ENCODE data around the gene MSH3. TPM values are rescaled to one million over a fixed set of nuclear protein-coding genes. Genes with fewer than 3 reads are reported as not detected.
"Not testable (repeated sequence)": the region's sequence is repeated elsewhere in the genome, so short reads cannot be mapped to it uniquely, and the experiment has no call there.

The MSH3 gene
- total RNA-seq, 2 experiments from 2014 or later = 22.6 to 22.9 TPM

DNA sequence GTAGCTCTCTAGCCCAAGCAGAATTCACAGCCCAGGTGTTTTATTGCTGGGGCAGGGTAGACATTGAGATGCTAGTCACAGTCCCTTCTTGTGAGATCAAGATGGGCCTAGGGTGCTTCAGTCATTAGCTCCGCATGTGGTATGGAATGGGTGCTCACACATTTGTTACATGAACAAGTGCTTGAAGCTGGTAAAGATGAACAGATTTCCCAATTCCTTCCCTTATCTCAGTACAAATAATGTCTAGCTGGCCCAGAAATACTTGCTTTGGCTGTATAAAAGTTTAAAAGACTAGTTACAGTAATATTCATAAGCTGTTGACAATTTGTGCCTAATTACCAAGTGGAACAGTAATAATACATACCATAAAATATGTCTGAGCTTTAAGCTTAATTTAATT is 143.7 kb downstream of the MSH3 start:
- no peak overlapping the region for H3K27ac Mint-ChIP-seq
- H3K27me3 Mint-ChIP-seq = no peaks in the 10 kb centered on the region
- peaks cover 34% of the 10 kb centered on the region for H3K36me3 Mint-ChIP-seq
- no peak for DNase-seq
- no peaks in the 10 kb centered on the region for H3K4me1 Mint-ChIP-seq
- no peak overlapping the region for H3K4me3 Mint-ChIP-seq
- H3K9me3 Mint-ChIP-seq = no peaks in the 10 kb centered on the region

DNA sequence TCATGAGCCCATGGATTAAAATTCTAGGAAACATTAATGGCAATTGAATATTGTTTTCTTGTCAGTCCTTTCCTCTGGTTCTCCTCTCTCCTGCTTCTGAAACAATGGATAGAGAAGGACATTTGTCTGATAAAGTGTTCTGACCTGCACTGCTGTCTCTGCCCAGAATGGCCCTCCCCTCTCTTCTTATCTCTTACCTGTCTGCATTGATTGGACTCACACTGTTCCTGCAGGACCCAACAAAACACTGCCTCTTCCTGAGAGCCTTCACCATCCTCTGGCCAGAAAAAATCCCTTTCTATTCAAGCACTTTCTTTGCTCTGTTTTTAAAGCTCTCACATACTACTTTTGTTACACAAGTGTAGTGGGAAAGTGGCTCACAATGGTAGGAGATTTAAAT is 144.2 kb downstream of the MSH3 start:
- no peak for DNase-seq
- Mint-ChIP-seq H3K27ac (no peak overlapping the region), H3K4me3 (no peak overlapping the region), H3K27me3 (no peaks in the 10 kb centered on the region), H3K9me3 (no peaks in the 10 kb centered on the region), H3K36me3 (peaks cover 38% of the 10 kb centered on the region), H3K4me1 (no peaks in the 10 kb centered on the region)

DNA sequence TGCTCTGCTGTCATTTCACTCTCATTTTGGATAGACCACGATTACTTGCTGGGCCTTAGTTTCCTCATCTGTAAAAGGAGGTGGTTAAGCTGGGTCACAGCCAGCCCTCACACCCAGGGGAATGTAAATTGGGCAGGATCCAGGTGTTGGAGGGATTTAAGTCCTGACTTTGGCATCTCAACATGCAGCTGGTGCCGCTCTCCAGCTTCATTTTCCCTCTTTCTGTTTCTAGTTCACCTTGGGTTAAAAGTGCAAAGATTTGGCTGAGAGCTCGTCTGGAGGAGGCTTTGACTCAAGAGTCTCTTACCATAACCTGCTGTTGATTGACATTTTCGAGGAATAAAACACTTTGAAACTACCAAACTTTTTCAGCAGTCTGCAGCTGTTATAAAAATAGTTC is 144.6 kb downstream of the MSH3 start:
- Mint-ChIP-seq H3K27me3 (no peaks in the 10 kb centered on the region), H3K27ac (no peak overlapping the region), H3K4me3 (no peak overlapping the region), H3K4me1 (no peaks in the 10 kb centered on the region), H3K36me3 (peaks cover 38% of the 10 kb centered on the region), H3K9me3 (no peaks in the 10 kb centered on the region)
- no peak for DNase-seq

DNA sequence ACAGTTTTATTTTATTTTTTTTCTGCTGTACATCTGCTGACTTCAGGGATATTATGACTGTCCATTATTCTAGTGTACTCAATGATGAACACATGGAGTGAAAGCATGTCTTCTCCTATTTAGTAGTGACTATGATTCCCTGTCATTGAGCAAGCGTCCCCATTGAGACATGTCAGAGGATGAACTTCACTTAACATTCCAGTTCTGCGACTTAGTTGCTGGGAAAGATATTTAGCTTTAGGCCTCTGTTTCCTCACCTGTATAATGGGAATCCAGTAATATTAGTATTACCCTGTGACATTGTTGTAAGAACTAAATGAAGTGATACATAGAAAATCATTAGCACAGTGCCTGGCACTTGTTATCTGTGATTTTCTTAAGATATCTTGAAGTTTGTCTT is 145.1 kb downstream of the MSH3 start:
- Mint-ChIP-seq H3K4me1 (no peaks in the 10 kb centered on the region), H3K36me3 (peaks cover 38% of the 10 kb centered on the region), H3K4me3 (no peak overlapping the region), H3K9me3 (no peaks in the 10 kb centered on the region), H3K27ac (no peak overlapping the region), H3K27me3 (no peaks in the 10 kb centered on the region)
- no peak for DNase-seq

DNA sequence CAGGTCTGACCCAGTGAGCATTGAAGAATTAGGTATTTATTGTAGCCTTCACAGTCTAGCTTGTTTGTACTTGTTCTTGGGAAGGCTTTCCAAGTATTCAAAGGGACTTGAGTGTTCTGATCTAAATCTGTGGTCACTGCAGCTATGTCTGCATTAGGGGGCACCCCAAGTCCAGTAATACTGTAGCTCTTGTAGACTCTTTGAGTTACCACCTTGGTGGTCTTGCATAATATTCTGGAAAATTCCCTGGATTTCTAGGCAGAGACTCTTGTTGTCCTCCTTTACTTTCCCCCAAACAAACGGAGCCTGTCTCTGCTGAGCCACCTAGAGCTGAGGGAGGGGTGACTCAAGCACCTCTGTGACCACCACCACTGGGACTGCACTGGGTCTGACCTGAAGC is 149.9 kb downstream of the MSH3 start:
- peaks cover 3% of the 10 kb centered on the region for H3K4me1 Mint-ChIP-seq
- H3K4me3 Mint-ChIP-seq = no peak overlapping the region
- no peaks in the 10 kb centered on the region for H3K27me3 Mint-ChIP-seq
- no peak overlapping the region for H3K27ac Mint-ChIP-seq
- no peaks in the 10 kb centered on the region for H3K9me3 Mint-ChIP-seq
- H3K36me3 Mint-ChIP-seq = peaks cover 35% of the 10 kb centered on the region
- no peak for DNase-seq

DNA sequence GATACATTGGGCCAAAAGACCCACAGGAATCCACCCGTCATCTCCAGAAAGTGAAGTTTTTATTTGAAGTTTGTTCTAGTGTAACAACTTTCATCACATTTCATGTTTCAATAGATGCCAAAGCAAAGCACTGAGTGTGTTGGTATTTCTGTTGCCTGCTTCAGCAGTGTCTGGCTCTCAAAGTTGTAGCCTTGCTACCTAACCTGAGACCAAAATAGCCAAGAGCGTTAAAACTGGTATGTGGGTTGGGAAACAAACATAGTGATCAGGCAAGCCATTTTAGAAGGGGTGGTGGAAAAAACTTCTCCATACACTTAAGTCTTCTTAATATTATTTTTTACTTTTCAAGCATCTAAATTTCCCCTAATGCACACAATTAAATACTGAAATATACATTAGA is 150.6 kb downstream of the MSH3 start:
- peaks cover 3% of the 10 kb centered on the region for H3K4me1 Mint-ChIP-seq
- no peaks in the 10 kb centered on the region for H3K9me3 Mint-ChIP-seq
- H3K27me3 Mint-ChIP-seq = no peaks in the 10 kb centered on the region
- H3K4me3 Mint-ChIP-seq = no peak overlapping the region
- H3K36me3 Mint-ChIP-seq = peaks cover 36% of the 10 kb centered on the region
- DNase-seq = no peak
- no peak overlapping the region for H3K27ac Mint-ChIP-seq

DNA sequence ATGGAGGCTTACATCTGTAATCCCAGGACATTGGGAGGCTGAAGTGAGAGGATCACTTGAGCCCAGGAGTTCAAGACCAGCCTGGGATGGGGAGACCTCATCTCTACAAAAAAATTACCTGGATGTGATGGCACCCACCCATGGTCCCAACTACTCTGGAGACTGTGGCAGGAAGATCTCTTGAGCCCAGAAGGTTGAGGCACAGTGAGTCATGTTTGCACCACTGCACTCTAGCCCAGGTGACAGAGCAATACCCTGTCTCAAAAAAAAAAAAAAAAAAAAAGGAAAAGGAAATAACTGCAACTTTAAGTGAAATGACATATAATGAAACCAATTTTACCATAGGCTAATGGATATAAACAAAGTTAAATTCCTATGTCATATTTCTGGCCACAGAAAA is 152.5 kb downstream of the MSH3 start:
- peaks cover 24% of the 10 kb centered on the region for H3K36me3 Mint-ChIP-seq
- no peaks in the 10 kb centered on the region for H3K9me3 Mint-ChIP-seq
- peaks cover 7% of the 10 kb centered on the region for H3K4me1 Mint-ChIP-seq
- H3K4me3 Mint-ChIP-seq = no peak overlapping the region
- H3K27ac Mint-ChIP-seq = no peak overlapping the region
- H3K27me3 Mint-ChIP-seq = no peaks in the 10 kb centered on the region
- no peak for DNase-seq

DNA sequence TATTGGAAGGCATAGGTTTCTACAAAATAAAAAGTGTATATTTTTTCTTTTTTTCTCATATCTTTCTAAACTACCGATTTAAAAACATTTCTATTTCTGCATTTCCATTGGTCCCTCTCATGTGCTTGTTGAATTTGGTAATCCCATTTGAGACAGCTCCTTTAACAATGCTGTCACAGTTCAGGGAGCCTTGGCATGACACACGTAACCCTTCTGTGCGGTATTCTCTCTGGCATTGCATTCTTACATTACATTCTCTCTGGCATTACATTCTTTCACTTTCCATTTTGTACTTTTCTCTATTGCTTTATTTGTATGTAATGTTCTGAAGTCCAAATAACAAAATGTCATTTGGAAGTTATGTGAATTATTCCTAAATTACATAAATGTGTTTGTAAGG is 155.0 kb downstream of the MSH3 start:
- Mint-ChIP-seq H3K4me1 (peaks cover 11% of the 10 kb centered on the region), H3K36me3 (peaks cover 20% of the 10 kb centered on the region), H3K27me3 (no peaks in the 10 kb centered on the region), H3K4me3 (no peak overlapping the region), H3K27ac (no peak overlapping the region), H3K9me3 (no peaks in the 10 kb centered on the region)
- no peak for DNase-seq

DNA sequence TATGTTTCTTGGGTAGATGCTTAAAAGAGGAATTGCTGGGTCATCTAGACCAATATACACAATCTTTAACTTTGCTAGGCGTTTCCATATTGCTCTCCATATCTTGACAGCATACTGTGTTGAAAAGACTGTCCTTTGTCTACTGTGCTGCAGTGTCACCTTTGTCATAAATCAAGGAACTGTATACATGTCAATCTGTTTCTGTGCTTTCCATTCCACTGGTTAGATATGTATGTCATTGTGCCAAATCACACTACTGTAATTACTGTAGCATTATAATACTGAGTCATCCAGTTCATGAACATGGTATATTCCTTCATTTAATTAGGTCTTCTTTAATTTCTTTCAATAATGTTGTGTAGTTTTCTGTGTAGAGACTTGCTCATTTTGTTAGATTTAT is 156.0 kb downstream of the MSH3 start:
- DNase-seq = no peak
- peaks cover 11% of the 10 kb centered on the region for H3K4me1 Mint-ChIP-seq
- peaks cover 25% of the 10 kb centered on the region for H3K36me3 Mint-ChIP-seq
- no peak overlapping the region for H3K4me3 Mint-ChIP-seq
- H3K27me3 Mint-ChIP-seq = no peaks in the 10 kb centered on the region
- no peaks in the 10 kb centered on the region for H3K9me3 Mint-ChIP-seq
- H3K27ac Mint-ChIP-seq = no peak overlapping the region

DNA sequence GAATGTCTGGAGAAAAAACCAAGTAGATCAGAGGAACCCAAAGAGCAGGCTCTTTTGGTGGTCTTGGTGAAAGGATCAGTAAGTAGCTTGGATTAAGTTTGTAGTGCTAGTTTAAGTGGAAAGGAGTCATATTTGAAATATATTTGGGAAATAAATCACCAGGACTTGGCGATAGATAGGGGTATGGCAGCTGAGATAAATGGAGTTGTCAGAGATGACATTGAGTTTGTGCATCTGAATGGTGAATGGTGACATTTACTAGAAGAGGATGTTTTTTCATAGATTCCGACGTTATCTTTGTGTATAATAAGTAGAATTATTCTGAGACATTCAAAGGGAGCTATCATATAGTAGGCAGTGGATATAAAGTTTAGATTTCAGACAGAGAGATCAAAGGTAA is 162.1 kb downstream of the MSH3 start:
- Mint-ChIP-seq H3K4me3 (no peak overlapping the region), H3K4me1 (peaks cover 4% of the 10 kb centered on the region), H3K9me3 (peaks cover 5% of the 10 kb centered on the region), H3K27me3 (no peaks in the 10 kb centered on the region), H3K36me3 (peaks cover 41% of the 10 kb centered on the region), H3K27ac (no peak overlapping the region)
- DNase-seq = no peak

DNA sequence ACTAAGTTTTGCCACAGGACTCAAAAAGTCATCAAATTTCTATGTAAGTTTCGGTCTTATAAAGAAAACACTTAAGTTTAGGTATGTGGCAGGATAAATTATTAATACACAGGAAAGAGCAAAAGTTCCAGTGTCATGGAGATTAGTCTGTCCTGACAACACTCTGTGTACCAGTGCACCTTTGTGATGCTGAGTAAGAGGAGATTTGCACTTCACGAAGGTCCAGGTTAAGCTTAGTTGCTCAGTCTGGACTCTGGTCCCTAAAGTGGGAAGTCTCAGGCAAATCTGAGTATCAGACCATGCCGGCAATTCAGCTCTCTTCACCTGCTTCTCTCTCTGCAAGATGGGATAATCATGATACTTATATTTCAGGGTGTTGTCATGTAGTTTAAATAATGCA is 166.2 kb downstream of the MSH3 start:
- no peak overlapping the region for H3K27ac Mint-ChIP-seq
- peaks cover 17% of the 10 kb centered on the region for H3K9me3 Mint-ChIP-seq
- no peaks in the 10 kb centered on the region for H3K4me1 Mint-ChIP-seq
- no peaks in the 10 kb centered on the region for H3K27me3 Mint-ChIP-seq
- no peak overlapping the region for H3K4me3 Mint-ChIP-seq
- DNase-seq = no peak
- peaks cover 53% of the 10 kb centered on the region for H3K36me3 Mint-ChIP-seq

DNA sequence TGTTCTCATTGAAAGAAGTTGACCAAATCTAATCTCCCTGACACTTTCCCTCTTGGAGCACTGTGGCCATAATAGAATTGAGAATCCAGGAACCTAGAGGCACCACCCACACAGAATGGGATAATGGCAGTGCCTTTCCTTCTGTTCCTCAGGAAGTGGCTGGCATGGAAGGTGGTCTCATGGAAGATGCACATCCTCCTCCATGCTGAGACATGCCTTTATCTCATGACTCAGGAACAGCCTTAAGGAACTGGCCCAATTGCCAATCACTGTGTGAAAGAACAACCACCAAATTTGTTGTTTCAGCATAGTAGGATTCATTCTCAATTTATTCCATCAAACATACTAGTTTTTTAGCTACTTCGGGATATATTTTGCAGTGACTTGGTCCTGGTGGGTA is 168.2 kb downstream of the MSH3 start:
- DNase-seq = no peak
- peaks cover 12% of the 10 kb centered on the region for H3K9me3 Mint-ChIP-seq
- no peak overlapping the region for H3K27ac Mint-ChIP-seq
- H3K4me3 Mint-ChIP-seq = no peak overlapping the region
- peaks cover 50% of the 10 kb centered on the region for H3K36me3 Mint-ChIP-seq
- no peaks in the 10 kb centered on the region for H3K27me3 Mint-ChIP-seq
- H3K4me1 Mint-ChIP-seq = no peaks in the 10 kb centered on the region

DNA sequence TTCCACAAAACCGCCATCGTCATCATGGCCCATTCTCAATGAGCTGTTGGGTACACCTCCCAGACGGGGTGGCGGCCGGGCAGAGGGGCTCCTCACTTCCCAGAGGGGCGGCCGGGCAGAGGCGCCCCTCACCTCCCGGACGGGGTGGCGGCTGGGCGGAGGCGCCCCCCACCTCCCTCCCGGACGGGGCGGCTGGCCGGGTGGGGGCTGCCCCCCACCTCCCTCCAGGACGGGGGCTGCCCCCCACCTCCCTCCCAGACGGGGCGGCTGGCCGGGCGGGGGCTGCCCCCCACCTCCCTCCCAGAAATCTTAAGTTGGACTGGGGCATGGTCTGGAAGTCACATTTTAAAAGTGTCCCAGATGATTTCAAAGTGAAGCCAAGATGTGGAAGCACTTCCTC is 169.7 kb downstream of the MSH3 start:
- peaks cover 59% of the 10 kb centered on the region for H3K36me3 Mint-ChIP-seq

DNA sequence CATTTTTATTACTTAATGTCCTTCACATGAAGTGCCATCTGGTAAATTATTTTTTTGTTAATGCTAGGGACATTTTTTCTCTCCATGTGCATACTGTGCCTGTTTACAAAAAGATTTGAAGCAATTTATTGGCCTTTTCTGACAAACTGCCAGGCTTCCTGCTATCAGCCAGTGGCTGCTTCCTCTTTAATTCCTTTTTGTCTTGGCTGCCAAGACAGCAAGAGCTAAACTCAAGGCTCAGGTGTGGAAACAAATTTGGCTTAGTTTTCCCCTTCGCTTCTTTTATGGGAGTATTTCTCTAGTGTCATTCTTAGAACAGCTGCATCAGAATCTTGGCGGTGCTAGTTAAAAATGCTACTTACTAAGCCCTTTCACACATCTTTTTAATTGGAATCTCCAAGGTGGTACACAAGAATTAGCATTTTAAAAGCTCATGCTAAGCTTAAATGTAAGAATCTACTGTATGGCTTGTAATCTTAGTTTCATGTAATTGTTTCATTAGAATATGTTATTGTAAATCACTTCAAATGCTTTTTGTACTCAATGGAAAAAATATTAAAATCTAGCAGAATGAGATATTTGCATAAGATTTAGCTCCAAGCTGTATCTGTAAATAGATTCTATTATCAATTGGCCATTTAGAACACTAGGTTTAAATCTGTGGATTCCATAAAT is 171.5 kb downstream of the MSH3 start:
- H3K4me1 Mint-ChIP-seq = no peaks in the 10 kb centered on the region
- no peak overlapping the region for H3K4me3 Mint-ChIP-seq

More for the DNA sequence above, 169.7 kb downstream of the MSH3 start:
- not testable (repeated sequence) for H3K4me3 Mint-ChIP-seq, H3K4me1 Mint-ChIP-seq, DNase-seq, H3K27ac Mint-ChIP-seq, H3K27me3 Mint-ChIP-seq
- peaks cover 17% of the 10 kb centered on the region for H3K9me3 Mint-ChIP-seq

DNA sequence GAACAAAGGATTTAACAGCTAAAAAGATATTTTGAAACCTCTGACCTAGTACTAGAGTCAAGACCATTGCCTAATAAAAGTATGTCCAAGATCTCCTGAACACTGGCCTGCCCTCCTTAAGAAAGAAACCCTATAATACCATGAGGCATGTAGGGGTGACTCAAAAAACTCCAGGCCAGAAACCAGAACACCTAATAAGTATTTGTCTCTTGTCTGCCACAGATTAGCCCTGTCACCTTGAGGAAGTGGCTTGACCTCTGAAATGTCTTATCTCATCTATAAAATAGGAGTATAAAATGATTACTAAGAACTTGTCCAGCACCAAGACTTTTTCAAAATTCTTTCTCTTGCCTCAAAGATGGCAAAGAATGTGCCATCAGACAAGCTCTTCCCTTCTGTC is 180.3 kb downstream of the MSH3 start:
- DNase-seq = no peak
- Mint-ChIP-seq H3K4me1 (peaks cover 22% of the 10 kb centered on the region), H3K9me3 (peaks cover 2% of the 10 kb centered on the region), H3K27ac (no peak overlapping the region), H3K4me3 (no peak overlapping the region), H3K36me3 (peaks cover 18% of the 10 kb centered on the region), H3K27me3 (no peaks in the 10 kb centered on the region)

More for the DNA sequence above, 171.5 kb downstream of the MSH3 start:
- Mint-ChIP-seq H3K36me3 (peaks cover 61% of the 10 kb centered on the region), H3K27me3 (no peaks in the 10 kb centered on the region), H3K9me3 (peaks cover 22% of the 10 kb centered on the region), H3K27ac (no peak overlapping the region)
- DNase-seq = no peak

DNA sequence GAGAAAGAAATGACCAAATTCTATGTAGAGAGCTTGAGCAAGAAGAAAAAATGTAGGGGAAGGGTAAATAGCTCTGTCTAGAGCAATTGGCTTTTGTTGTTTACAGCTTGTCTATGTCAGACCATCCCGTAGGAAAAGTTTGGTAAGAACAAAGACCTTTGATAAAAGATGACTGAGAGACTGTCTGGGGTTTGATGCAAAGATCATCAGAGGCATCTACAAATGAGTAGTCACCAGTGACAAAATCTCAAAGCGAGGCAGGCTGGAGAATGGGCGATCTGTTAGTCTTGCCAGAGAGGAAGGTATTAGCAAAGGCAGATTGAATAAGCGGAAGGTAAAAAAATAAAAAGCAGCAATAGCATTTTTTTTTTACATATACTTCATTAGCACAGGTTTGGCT is 180.7 kb downstream of the MSH3 start:
- H3K4me1 Mint-ChIP-seq = peaks cover 22% of the 10 kb centered on the region
- H3K27me3 Mint-ChIP-seq = no peaks in the 10 kb centered on the region
- no peak overlapping the region for H3K27ac Mint-ChIP-seq
- H3K9me3 Mint-ChIP-seq = peaks cover under 1% of the 10 kb centered on the region
- DNase-seq = no peak
- H3K36me3 Mint-ChIP-seq = peaks cover 17% of the 10 kb centered on the region
- no peak overlapping the region for H3K4me3 Mint-ChIP-seq
